Iris pigment epithelial cell (primary cell): Measurements from ENCODE around the gene LMO1.

ENCODE experiments used
- DNase-seq: peaks from one replicate; pipeline ENCODE4 v3.0.0-alpha.2; 2011; ENCODE audit warnings: low read depth

The LMO1 gene

GRCh38 chr11:8225589-8226036 lies 38.1 kb downstream of the LMO1 start:
- peak; percentile 43 for DNase-seq

- no peak for DNase-seq
These were observed 39.0 kb downstream of the LMO1 start for GRCh38 chr11:8224711-8225110.

GRCh38 chr11:8224161-8224591 lies 39.5 kb downstream of the LMO1 start:
- DNase-seq: no peak

- peak; percentile 36 for DNase-seq
These were observed 40.2 kb downstream of the LMO1 start for GRCh38 chr11:8223513-8223900.

GRCh38 chr11:8222820-8223512 lies 40.7 kb downstream of the LMO1 start:
- DNase-seq: no peak

- DNase-seq: no peak
These were observed 41.7 kb downstream of the LMO1 start for GRCh38 chr11:8221917-8222495.

GRCh38 chr11:8221046-8221723 lies 42.5 kb downstream of the LMO1 start:
- DNase-seq: no peak

- DNase-seq: no peak
These were observed 43.2 kb downstream of the LMO1 start for GRCh38 chr11:8220261-8221045.

- peak; percentile 69 for DNase-seq
These were observed 44.2 kb downstream of the LMO1 start for GRCh38 chr11:8219257-8220021.

- no peak for DNase-seq
These were observed 44.8 kb downstream of the LMO1 start for GRCh38 chr11:8218840-8219239.

GRCh38 chr11:8218409-8218808 lies 45.3 kb downstream of the LMO1 start:
- no peak for DNase-seq

GRCh38 chr11:8217926-8218325 lies 45.8 kb downstream of the LMO1 start:
- no peak for DNase-seq

GRCh38 chr11:8217136-8217535 lies 46.5 kb downstream of the LMO1 start:
- DNase-seq: no peak

GRCh38 chr11:8213376-8213775 lies 50.3 kb downstream of the LMO1 start:
- no peak for DNase-seq

GRCh38 chr11:8209208-8209807 lies 54.4 kb downstream of the LMO1 start:
- DNase-seq: no peak

- DNase-seq: no peak
These were observed 56.3 kb downstream of the LMO1 start for GRCh38 chr11:8207080-8208000.

- no peak for DNase-seq
These were observed 57.2 kb downstream of the LMO1 start for GRCh38 chr11:8206251-8207079.

- DNase-seq: no peak
These were observed 58.1 kb downstream of the LMO1 start for GRCh38 chr11:8205566-8205965.

GRCh38 chr11:8204596-8204995 lies 59.1 kb downstream of the LMO1 start:
- no peak for DNase-seq
